ENCODE data around the gene MAP3K14. TPM values are rescaled to one million over a fixed set of nuclear protein-coding genes. Genes with fewer than 3 reads are reported as not detected.

MAP3K14 gene
- total RNA-seq, 1 experiment from 2014 or later: 16.8 TPM

- H3K36me3 ChIP-seq (ENCODE audit: low read depth, low read length): no peaks in the 10 kb centered on the region
- peaks cover 30% of the 10 kb centered on the region for H4K20me1 ChIP-seq (ENCODE audit: low read length)
- peak; percentile 100 for DNase-seq
- peak overlapping the region; percentile 94 for H3K27ac ChIP-seq (ENCODE audit: low read length)
- H3K27me3 ChIP-seq (ENCODE audit: low read length): no peaks in the 10 kb centered on the region
- no peaks in the 10 kb centered on the region for H3K9me3 ChIP-seq (ENCODE audit: low read length)
- H3K4me3 ChIP-seq (ENCODE audit: low read length): peak overlapping the region; percentile 78
- peak overlapping the region; percentile 92 for H3K4me2 ChIP-seq (ENCODE audit: low read length)
- POLR2A ChIA-PET (ENCODE audit: unreplicated experiment): interaction anchor here (0.6 to 1.6 kb wide), 11 partner anchors 10 to 169 kb away, joined by 3 to 16 read pairs (median 5); partner anchors contain the start of gene HEXIM1
- H3K79me2 ChIP-seq (ENCODE audit: low read length): peaks cover 52% of the 10 kb centered on the region
- H3K4me1 ChIP-seq (ENCODE audit: insufficient read depth, low read length): peaks cover 82% of the 10 kb centered on the region
- CTCF ChIA-PET: interaction anchor here (0.6 to 2.2 kb wide), 9 partner anchors 23 to 108 kb away, joined by 3 to 10 read pairs (median 6); no protein-coding TSS in a partner anchor
- peaks cover 44% of the 10 kb centered on the region for H3F3A ChIP-seq (ENCODE audit: low read length, unreplicated experiment)
- no peaks in the 10 kb centered on the region for H3K9me2 ChIP-seq (replicated peaks; ENCODE audit: low read length)
- H2AFZ ChIP-seq (ENCODE audit: low read length): peak overlapping the region; percentile 62
- ATAC-seq: peak; percentile 49
- H3K9ac ChIP-seq (ENCODE audit: low read length): peak overlapping the region; percentile 94
- BruUV-seq (replicated peaks): no TSS peak
- no peak for TF ChIP-seq EZH2phosphoT487 (IDR thresholded peaks at IDR 0.05; ENCODE audit: borderline replicate concordance, low read length)
- TF ChIP-seq CTCF (conservative IDR thresholded peaks at IDR 0.05; ENCODE audit: low read depth, low read length): 0 out of 2 replicates have a peak, but pooled peaks have one; percentile 19
- intact Hi-C loops (cut with micrococcal nuclease): loop anchor here (1.0 to 10.0 kb wide), 3 partner anchors 54 to 183 kb away; partner anchors contain the start of genes ACBD4 and PLCD3
Observed at GRCh38 chr17:45317111-45317928, 500 bp upstream of the MAP3K14 start.

GRCh38 chr17:45315648-45316433, 979 bp downstream of the MAP3K14 start:
- H4K20me1 ChIP-seq (ENCODE audit: low read length): peaks cover 36% of the 10 kb centered on the region
- intact Hi-C loops (cut with micrococcal nuclease): loop anchor here (2.0 to 10.0 kb wide), 2 partner anchors 109 to 181 kb away; partner anchors contain the start of genes ACBD4 and PLCD3
- POLR2A ChIA-PET (ENCODE audit: unreplicated experiment): interaction anchor here (0.6 kb wide), 2 partner anchors 11 to 65 kb away, joined by 3 to 10 read pairs; no protein-coding TSS in a partner anchor
- peak overlapping the region; percentile 94 for H3K27ac ChIP-seq (ENCODE audit: low read length)
- H3K4me3 ChIP-seq (ENCODE audit: low read length): peak overlapping the region; percentile 78
- peak overlapping the region; percentile 81 for H3K9ac ChIP-seq (ENCODE audit: low read length)
- DNase-seq (peak; percentile 53), ATAC-seq (no peak)
- peaks cover 6% of the 10 kb centered on the region; the same call in 1 of the 2 replicates for H3K36me3 ChIP-seq (ENCODE audit: low read depth, low read length)
- H2AFZ ChIP-seq (ENCODE audit: low read length): no peak overlapping the region
- no peak for TF ChIP-seq EZH2 (IDR thresholded peaks at IDR 0.05; ENCODE audit: low read length, unreplicated experiment)
- no peak for TF ChIP-seq EZH2phosphoT487 (IDR thresholded peaks at IDR 0.05; ENCODE audit: borderline replicate concordance, low read length)
- no peak for TF ChIP-seq CTCF (conservative IDR thresholded peaks at IDR 0.05; ENCODE audit: low read depth, low read length)
- no peaks in the 10 kb centered on the region for H3K27me3 ChIP-seq (ENCODE audit: low read length)
- CTCF ChIA-PET: interaction anchor here (0.7 to 2.2 kb wide), 5 partner anchors 21 to 180 kb away, joined by 4 to 8 read pairs (median 6); partner anchors contain the start of gene ACBD4
- peaks cover 82% of the 10 kb centered on the region for H3K4me1 ChIP-seq (ENCODE audit: insufficient read depth, low read length)
- H3K79me2 ChIP-seq (ENCODE audit: low read length): peaks cover 62% of the 10 kb centered on the region
- H3K9me2 ChIP-seq (replicated peaks; ENCODE audit: low read length): no peaks in the 10 kb centered on the region
- H3F3A ChIP-seq (ENCODE audit: low read length, unreplicated experiment): peaks cover 44% of the 10 kb centered on the region
- no peaks in the 10 kb centered on the region for H3K9me3 ChIP-seq (ENCODE audit: low read length)
- H3K4me2 ChIP-seq (ENCODE audit: low read length): peak overlapping the region; percentile 89
- TSS peak; percentile 49 for BruUV-seq (replicated peaks)
